Measurements from ENCODE around the gene DNAH1. TPM values are rescaled to one million over a fixed set of nuclear protein-coding genes. Genes with fewer than 3 reads are reported as not detected.
A peak's percentile ranks its signal among the peaks of the same experiment; 100 is the strongest.

Gene DNAH1
- total and polyA plus RNA-seq, 2 of the 13 experiments (the other 11 are each of a cell fraction or from before 2014, with no cell fraction given), result 0.64 to 3.5 TPM

DNA sequence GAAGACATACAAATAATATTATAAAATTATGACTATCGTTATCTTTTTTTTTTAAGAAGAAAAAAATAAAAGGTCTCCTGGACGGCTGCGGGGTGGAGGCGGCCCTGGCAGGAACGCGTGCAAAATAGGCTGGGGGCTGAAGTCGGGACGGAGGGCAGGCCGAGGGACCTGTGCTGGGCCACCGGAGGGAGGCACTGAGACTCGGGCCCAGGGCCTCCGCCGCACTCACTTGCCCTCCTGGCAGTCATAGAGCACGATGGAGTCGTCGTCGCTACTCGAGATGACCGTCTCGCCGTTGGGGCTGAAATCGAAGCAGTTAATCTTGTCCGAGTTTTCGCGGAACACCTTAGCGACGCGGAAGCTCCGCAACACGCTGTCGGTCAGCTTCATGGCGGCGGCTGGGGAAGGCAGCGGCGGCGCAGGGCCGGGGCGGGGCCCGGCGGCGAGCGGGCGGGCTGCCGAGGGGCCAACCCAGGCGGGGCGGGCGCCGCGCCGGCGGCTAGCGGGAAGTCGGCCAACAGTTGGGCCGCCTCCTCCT is 38.1 kb upstream of the DNAH1 start (continued):
- no peak; the same call in 1 of the 2 replicates for TF ChIP-seq ZSCAN31 (CRISPR knock-in tag; IDR thresholded peaks at IDR 0.05; ENCODE audit: low read depth)
- 0 out of 2 replicates have a peak, but pooled peaks have one; percentile 64 for TF ChIP-seq PHF8 (CRISPR knock-in tag; IDR thresholded peaks at IDR 0.05)
- no peak for TF ChIP-seq SMAD9 (CRISPR knock-in tag; IDR thresholded peaks at IDR 0.05)
- TF ChIP-seq NR2F1 (CRISPR knock-in tag; IDR thresholded peaks at IDR 0.05), result 0 out of 4 replicates have a peak, but pooled peaks of 1 of the 2 experiments have one; percentile 1
- no peak; the same call in 1 of the 2 replicates for TF ChIP-seq ETV6 (CRISPR knock-in tag; conservative IDR thresholded peaks at IDR 0.05)

DNA sequence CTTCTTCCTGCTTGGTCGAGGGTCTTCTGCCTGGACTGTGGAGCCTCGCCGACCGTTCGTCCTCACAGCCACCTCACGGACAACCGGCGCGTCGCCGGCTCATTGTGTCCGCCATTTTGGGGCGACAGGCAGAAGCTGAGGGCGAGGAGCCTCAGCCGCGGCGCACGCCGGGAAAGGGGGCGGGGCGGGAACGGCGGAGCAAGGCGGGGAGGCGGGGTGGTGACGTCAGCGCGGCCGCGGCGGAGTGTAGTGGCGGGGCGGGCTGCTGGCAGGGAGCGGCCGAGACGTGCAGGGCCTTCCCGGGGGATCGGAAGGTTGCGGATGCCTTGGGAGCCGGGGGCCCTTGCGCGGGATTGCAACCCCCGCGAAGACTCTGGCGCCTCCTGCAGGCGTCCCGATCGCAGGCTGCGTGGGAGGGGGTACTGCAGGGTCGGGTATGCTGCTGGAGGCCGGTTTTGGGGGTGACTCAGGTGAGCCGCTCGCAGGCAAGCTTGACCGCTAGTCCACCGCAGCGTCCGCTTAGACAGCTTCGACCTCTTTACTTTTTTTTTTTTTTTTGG is 37.5 kb upstream of the DNAH1 start, which contains the start of gene WDR82:
Gene WDR82, minus strand, starts transcription at position 140 of the 560 bp plus-strand sequence. CDS start 288 bp downstream, outside the sequence.
- in situ Hi-C loops (cut with HindIII; ENCODE audit: extremely low pct_ligation_motif_present, low pct_unique_long_range_greater_than_20kb) (no loop called here), intact Hi-C loops (cut with micrococcal nuclease; ENCODE audit: unreplicated experiment) (no loop called here)
- peaks cover 74% of the 10 kb centered on the region for H3K4me1 ChIP-seq (ENCODE audit: insufficient read depth, low read length)
- ChIA-PET POLR2A (interaction anchor here (1.0 to 5.3 kb wide), 13 partner anchors 11 to 124 kb away, joined by 3 to 165 read pairs (median 8); partner anchors contain the start of genes GLYCTK, POC1A, PPM1M and TWF2), CTCF (ENCODE audit: low intra/inter-chr PET ratio, low total read pairs) (no interaction called here)
- ATAC-seq, result peak; percentile 89
- peaks cover 47% of the 10 kb centered on the region for H3K79me2 ChIP-seq (ENCODE audit: insufficient read depth, low read length)
- H3K9me3 ChIP-seq (ENCODE audit: low read length), result no peaks in the 10 kb centered on the region
- no TSS peak for BruUV-seq (replicated peaks)
- H3K9ac ChIP-seq (ENCODE audit: insufficient read depth, low read depth, low read length), result peak within 1 kb of the TSS; percentile 99
- no peak for FAIRE-seq
- 0% methylated on average over 12 of the region's 58 CpGs for WGBS (ENCODE audit: low lambda C conversion rate)
- H4K20me1 ChIP-seq (ENCODE audit: insufficient read depth, low read length), result peaks cover 39% of the 10 kb centered on the region
- peak; percentile 78 for DNase-seq (ENCODE audit: low spot score)
- H3K27ac ChIP-seq (ENCODE audit: extremely low read length, insufficient read depth, low read length), result peak within 1 kb of the TSS; percentile 95
- H3K4me3 ChIP-seq (replicated peaks in 1 of 3; ENCODE audit: insufficient read depth in 1 of 3, low read depth in 2 of 3, low read length in 3 of 3), result peak within 1 kb of the TSS; percentile 77 to 99 (median 94)
- peak within 1 kb of the TSS; percentile 92 for H3K4me2 ChIP-seq (ENCODE audit: low read depth, low read length)
- H3K27me3 ChIP-seq (ENCODE audit: control insufficient read depth in 1 of 2, insufficient read depth in 2 of 2, low read length in 2 of 2), result no peaks in the 10 kb centered on the region; a peak in 1 of 5 replicates
- H3K36me3 ChIP-seq (replicated peaks in 1 of 2; ENCODE audit: control insufficient read depth in 1 of 2, insufficient read depth in 2 of 2, low read length in 2 of 2), result 0 out of 5 replicates have a peak, but pooled peaks cover 0 to 5% of the 10 kb centered on the region in 2 experiments
- no peak within 1 kb of the TSS for H2AFZ ChIP-seq (ENCODE audit: low read length)
- TF ChIP-seq ZNF225 (CRISPR knock-in tag; IDR thresholded peaks at IDR 0.05) (no peak; the same call in 1 of the 2 replicates), PCBP1 (IDR thresholded peaks at IDR 0.05; ENCODE audit: borderline replicate concordance, low read depth, low read length) (0 out of 2 replicates have a peak, but pooled peaks have one; percentile 28), ZFP36L1 (CRISPR knock-in tag; IDR thresholded peaks at IDR 0.05) (no peak), ZNF781 (CRISPR knock-in tag; IDR thresholded peaks at IDR 0.05; ENCODE audit: borderline replicate concordance, not compliant biosample characterization) (no peak), ZNF136 (CRISPR knock-in tag; IDR thresholded peaks at IDR 0.05; ENCODE audit: low read depth) (0 out of 2 replicates have a peak, but pooled peaks have one; percentile 61), ZFP41 (CRISPR knock-in tag; IDR thresholded peaks at IDR 0.05; ENCODE audit: borderline replicate concordance) (no peak)
- TF ChIP-seq, protein P1, sequence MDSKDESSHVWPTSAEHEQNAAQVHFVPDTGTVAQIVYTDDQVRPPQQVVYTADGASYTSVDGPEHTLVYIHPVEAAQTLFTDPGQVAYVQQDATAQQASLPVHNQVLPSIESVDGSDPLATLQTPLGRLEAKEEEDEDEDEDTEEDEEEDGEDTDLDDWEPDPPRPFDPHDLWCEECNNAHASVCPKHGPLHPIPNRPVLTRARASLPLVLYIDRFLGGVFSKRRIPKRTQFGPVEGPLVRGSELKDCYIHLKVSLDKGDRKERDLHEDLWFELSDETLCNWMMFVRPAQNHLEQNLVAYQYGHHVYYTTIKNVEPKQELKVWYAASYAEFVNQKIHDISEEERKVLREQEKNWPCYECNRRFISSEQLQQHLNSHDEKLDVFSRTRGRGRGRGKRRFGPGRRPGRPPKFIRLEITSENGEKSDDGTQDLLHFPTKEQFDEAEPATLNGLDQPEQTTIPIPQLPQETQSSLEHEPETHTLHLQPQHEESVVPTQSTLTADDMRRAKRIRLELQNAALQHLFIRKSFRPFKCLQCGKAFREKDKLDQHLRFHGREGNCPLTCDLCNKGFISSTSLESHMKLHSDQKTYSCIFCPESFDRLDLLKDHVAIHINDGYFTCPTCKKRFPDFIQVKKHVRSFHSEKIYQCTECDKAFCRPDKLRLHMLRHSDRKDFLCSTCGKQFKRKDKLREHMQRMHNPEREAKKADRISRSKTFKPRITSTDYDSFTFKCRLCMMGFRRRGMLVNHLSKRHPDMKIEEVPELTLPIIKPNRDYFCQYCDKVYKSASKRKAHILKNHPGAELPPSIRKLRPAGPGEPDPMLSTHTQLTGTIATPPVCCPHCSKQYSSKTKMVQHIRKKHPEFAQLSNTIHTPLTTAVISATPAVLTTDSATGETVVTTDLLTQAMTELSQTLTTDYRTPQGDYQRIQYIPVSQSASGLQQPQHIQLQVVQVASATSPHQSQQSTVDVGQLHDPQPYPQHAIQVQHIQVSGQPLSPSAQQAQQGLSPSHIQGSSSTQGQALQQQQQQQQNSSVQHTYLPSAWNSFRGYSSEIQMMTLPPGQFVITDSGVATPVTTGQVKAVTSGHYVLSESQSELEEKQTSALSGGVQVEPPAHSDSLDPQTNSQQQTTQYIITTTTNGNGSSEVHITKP (CRISPR knock-in tag; IDR thresholded peaks at IDR 0.05; ENCODE audit: low read depth), result no peak
- TF ChIP-seq, protein P2, sequence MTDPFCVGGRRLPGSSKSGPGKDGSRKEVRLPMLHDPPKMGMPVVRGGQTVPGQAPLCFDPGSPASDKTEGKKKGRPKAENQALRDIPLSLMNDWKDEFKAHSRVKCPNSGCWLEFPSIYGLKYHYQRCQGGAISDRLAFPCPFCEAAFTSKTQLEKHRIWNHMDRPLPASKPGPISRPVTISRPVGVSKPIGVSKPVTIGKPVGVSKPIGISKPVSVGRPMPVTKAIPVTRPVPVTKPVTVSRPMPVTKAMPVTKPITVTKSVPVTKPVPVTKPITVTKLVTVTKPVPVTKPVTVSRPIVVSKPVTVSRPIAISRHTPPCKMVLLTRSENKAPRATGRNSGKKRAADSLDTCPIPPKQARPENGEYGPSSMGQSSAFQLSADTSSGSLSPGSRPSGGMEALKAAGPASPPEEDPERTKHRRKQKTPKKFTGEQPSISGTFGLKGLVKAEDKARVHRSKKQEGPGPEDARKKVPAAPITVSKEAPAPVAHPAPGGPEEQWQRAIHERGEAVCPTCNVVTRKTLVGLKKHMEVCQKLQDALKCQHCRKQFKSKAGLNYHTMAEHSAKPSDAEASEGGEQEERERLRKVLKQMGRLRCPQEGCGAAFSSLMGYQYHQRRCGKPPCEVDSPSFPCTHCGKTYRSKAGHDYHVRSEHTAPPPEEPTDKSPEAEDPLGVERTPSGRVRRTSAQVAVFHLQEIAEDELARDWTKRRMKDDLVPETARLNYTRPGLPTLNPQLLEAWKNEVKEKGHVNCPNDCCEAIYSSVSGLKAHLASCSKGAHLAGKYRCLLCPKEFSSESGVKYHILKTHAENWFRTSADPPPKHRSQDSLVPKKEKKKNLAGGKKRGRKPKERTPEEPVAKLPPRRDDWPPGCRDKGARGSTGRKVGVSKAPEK (CRISPR knock-in tag; IDR thresholded peaks at IDR 0.05; ENCODE audit: borderline replicate concordance), result no peak
